ENCODE measurements around the gene PTRH2. TPM values are rescaled to one million over a fixed set of nuclear protein-coding genes. Genes with fewer than 3 reads are reported as not detected.

PTRH2 gene
- total and polyA plus RNA-seq, 2 of the 8 experiments (the other 6 are each of a cell fraction or from before 2014, with no cell fraction given), result 39.4 to 43.2 TPM

GRCh38 chr17:59712862-59713261, 5.6 kb upstream of the PTRH2 start:
- H3K4ac ChIP-seq (replicated peaks; ENCODE audit: insufficient read length, low read depth, low read length), result no peak overlapping the region
- no peaks in the 10 kb centered on the region; a peak in 1 of 7 replicates for H3K4me1 ChIP-seq (replicated peaks in 1 of 4; ENCODE audit: control insufficient read depth in 3 of 4, insufficient read depth in 4 of 4, low read length in 3 of 4)
- no peak overlapping the region for H2AK5ac ChIP-seq (ENCODE audit: low read depth, low read length)
- no peak for DNase-seq (ENCODE audit: low read depth in 1 of 2, low spot score in 2 of 2)
- no peaks in the 10 kb centered on the region for H3K27me3 ChIP-seq (replicated peaks in 1 of 4; ENCODE audit: control insufficient read depth in 3 of 4, extremely low read depth in 1 of 4, insufficient read depth in 3 of 4, low read length in 3 of 4)
- no peak overlapping the region for H4K5ac ChIP-seq (ENCODE audit: insufficient read length, low read depth, low read length)
- H3K79me2 ChIP-seq (ENCODE audit: control insufficient read depth in 1 of 2, insufficient read depth in 2 of 2, low read length in 2 of 2), result peaks cover 3 to 77% of the 10 kb centered on the region in 2 experiments
- no peak overlapping the region for H3K27ac ChIP-seq (ENCODE audit: low read depth, low read length)
- WGBS, 2 experiments (ENCODE audit: extremely low coverage in 1 of 2, insufficient coverage in 1 of 2, insufficient read length in 1 of 2, insufficient replicate concordance in 2 of 2, low coverage in 1 of 2, low lambda C conversion rate in 2 of 2, missing lambda C conversion rate in 1 of 2), result 100% methylated on average over 1 of the region's 2 CpGs; no CpG with 5 or more reads in 1 of the 2 experiments
- no peak overlapping the region for H3K23ac ChIP-seq (ENCODE audit: insufficient read length)
- no peaks in the 10 kb centered on the region for H3K36me3 ChIP-seq (ENCODE audit: control insufficient read depth in 2 of 4, insufficient read depth in 4 of 4, low read length in 3 of 4)
- no peak overlapping the region for H2BK120ac ChIP-seq (replicated peaks; ENCODE audit: low read depth, low read length)
- ChIA-PET POLR2A (ENCODE audit: partially characterized antibody) (no interaction called here), CTCF (ENCODE audit: partially characterized antibody) (no interaction called here)
- TF ChIP-seq YY1 (IDR thresholded peaks at IDR 0.05; ENCODE audit: low read depth, low read length) (no peak), BACH1 (IDR thresholded peaks at IDR 0.05; ENCODE audit: low read length) (no peak), SP4 (IDR thresholded peaks at IDR 0.05; ENCODE audit: low read length) (no peak), TAF1 (IDR thresholded peaks at IDR 0.05; ENCODE audit: low read depth, low read length) (no peak)
- no peak overlapping the region for H2AFZ ChIP-seq (ENCODE audit: low read length)
- no peak overlapping the region for H3K9ac ChIP-seq (replicated peaks in 1 of 4; ENCODE audit: extremely low read depth in 1 of 4, low read depth in 3 of 4, low read length in 3 of 4)
- peaks cover 0 to 2% of the 10 kb centered on the region in 2 experiments for H4K20me1 ChIP-seq (replicated peaks in 1 of 2; ENCODE audit: control insufficient read depth in 1 of 2, insufficient read depth in 2 of 2, low read length in 2 of 2)
- H3K56ac ChIP-seq (replicated peaks; ENCODE audit: insufficient read length, low read depth, low read length), result no peak overlapping the region
- H3K4me3 ChIP-seq (ENCODE audit: extremely low read depth in 1 of 4, insufficient read depth in 2 of 4, low read depth in 3 of 4, low read length in 4 of 4), result no peak overlapping the region
- H4K8ac ChIP-seq (ENCODE audit: extremely low read depth, insufficient read depth, low read length), result no peak overlapping the region
- FAIRE-seq, result no peak
- H3K14ac ChIP-seq (ENCODE audit: insufficient read length), result no peak overlapping the region
- H2BK20ac ChIP-seq (ENCODE audit: low read length), result no peak overlapping the region
- H3K79me1 ChIP-seq (ENCODE audit: low read depth, low read length), result peaks cover 3% of the 10 kb centered on the region; the same call in 1 of the 2 replicates
- H2BK15ac ChIP-seq (ENCODE audit: low read length), result no peak overlapping the region
- H2BK12ac ChIP-seq (ENCODE audit: low read depth, low read length), result no peak overlapping the region
- H2BK5ac ChIP-seq (ENCODE audit: low read depth, low read length), result no peak overlapping the region
- no peak overlapping the region for H3K18ac ChIP-seq (ENCODE audit: extremely low read depth, low read length)
- H4K91ac ChIP-seq (replicated peaks; ENCODE audit: insufficient read length, low read length), result no peak overlapping the region
- H3K9me3 ChIP-seq (ENCODE audit: insufficient read depth in 2 of 2, low read depth in 1 of 2, low read length in 1 of 2), result no peaks in the 10 kb centered on the region
- H3K4me2 ChIP-seq (ENCODE audit: insufficient read depth in 1 of 2, low read depth in 2 of 2, low read length in 2 of 2), result no peak overlapping the region
- 0 out of 2 replicates have a peak, but pooled peaks cover 3% of the 10 kb centered on the region for H3K23me2 ChIP-seq (ENCODE audit: low read depth, low read length)

Data from H1 (cell line).